ENCODE data around the gene RAB11FIP3.

GRCh38 chr16:400061-400591, 25.3 kb upstream of the RAB11FIP3 start:
- TF ChIP-seq EZH2 (IDR thresholded peaks at IDR 0.05; ENCODE audit: insufficient read depth, poor library complexity, severe bottlenecking), result no peak
- TF ChIP-seq EZH2phosphoT487 (IDR thresholded peaks at IDR 0.05; ENCODE audit: insufficient read depth, low read depth), result no peak

Data from GM23248 (cell line).